Activated gamma-delta T cell (primary cell): ENCODE results near the gene GLIS1.
"Not testable (repeated sequence)": the region's sequence is repeated elsewhere in the genome, so short reads cannot be mapped to it uniquely, and the experiment has no call there.

ENCODE experiments used
- DNase-seq: peaks from one replicate; lab custom pipeline; 2025; lab: John Stamatoyannopoulos, UW
- total RNA-seq, 2 donors: gene quantifications; one replicate each; lab custom pipeline; 2026; lab: John Stamatoyannopoulos, UW

The GLIS1 gene
- total RNA-seq, result 0.13 to 0.56 reads per million in 2 donors

GRCh38 chr1:53739109-53739681, at the start of gene GLIS1:
GLIS1 (minus strand) TSS chr1:53739164; CDS start chr1:53738064, 1,100 bp downstream.
- DNase-seq, result peak; percentile 36

GRCh38 chr1:53787655-53788054, 48.7 kb upstream of the GLIS1 start:
- no peak for DNase-seq

- DNase-seq, result no peak
Measured at GRCh38 chr1:53783056-53783455, 44.1 kb upstream of the GLIS1 start.

- DNase-seq, result no peak
Measured at GRCh38 chr1:53781654-53782053, 42.7 kb upstream of the GLIS1 start.

- no peak for DNase-seq
Measured at GRCh38 chr1:53777272-53777671, 38.3 kb upstream of the GLIS1 start.

GRCh38 chr1:53771648-53772047, 32.7 kb upstream of the GLIS1 start:
- DNase-seq, result no peak

- DNase-seq, result no peak
Measured at GRCh38 chr1:53769780-53770179, 30.8 kb upstream of the GLIS1 start.

- DNase-seq, result no peak
Measured at GRCh38 chr1:53769184-53769583, 30.2 kb upstream of the GLIS1 start.

GRCh38 chr1:53766831-53767405, 28.0 kb upstream of the GLIS1 start:
- DNase-seq, result no peak

- no peak for DNase-seq
Measured at GRCh38 chr1:53766194-53766742, 27.3 kb upstream of the GLIS1 start.

GRCh38 chr1:53765657-53766056, 26.7 kb upstream of the GLIS1 start:
- DNase-seq, result no peak

- no peak for DNase-seq
Measured at GRCh38 chr1:53763911-53764310, 24.9 kb upstream of the GLIS1 start.

- no peak for DNase-seq
Measured at GRCh38 chr1:53763461-53763860, 24.5 kb upstream of the GLIS1 start.

- not testable (repeated sequence) for DNase-seq
Measured at GRCh38 chr1:53760497-53760896, 21.5 kb upstream of the GLIS1 start.

- DNase-seq, result no peak
Measured at GRCh38 chr1:53755874-53756273, 16.9 kb upstream of the GLIS1 start.

- no peak for DNase-seq
Measured at GRCh38 chr1:53754484-53755312, 15.7 kb upstream of the GLIS1 start.

- no peak for DNase-seq
Measured at GRCh38 chr1:53752281-53752680, 13.3 kb upstream of the GLIS1 start.

GRCh38 chr1:53747841-53748240, 8.9 kb upstream of the GLIS1 start:
- no peak for DNase-seq

- DNase-seq, result no peak
Measured at GRCh38 chr1:53740621-53741105, 1.7 kb upstream of the GLIS1 start.

GRCh38 chr1:53738205-53739108, 507 bp downstream of the GLIS1 start:
- DNase-seq, result no peak

- DNase-seq, result no peak
Measured at GRCh38 chr1:53737648-53738204, 1.2 kb downstream of the GLIS1 start.
